Measurements from ENCODE around the gene LYSMD3.

LYSMD3 gene

GRCh38 chr5:90548069-90548593, 18.7 kb upstream of the LYSMD3 start:
- no peak for DNase-seq (ENCODE audit: low read depth in 1 of 2, low spot score in 1 of 2)

GRCh38 chr5:90547072-90547536, 17.7 kb upstream of the LYSMD3 start:
- DNase-seq (ENCODE audit: low read depth in 1 of 2, low spot score in 1 of 2): no peak

GRCh38 chr5:90546216-90546837, 16.9 kb upstream of the LYSMD3 start:
- no peak for DNase-seq (ENCODE audit: low read depth in 1 of 2, low spot score in 1 of 2)

DNA sequence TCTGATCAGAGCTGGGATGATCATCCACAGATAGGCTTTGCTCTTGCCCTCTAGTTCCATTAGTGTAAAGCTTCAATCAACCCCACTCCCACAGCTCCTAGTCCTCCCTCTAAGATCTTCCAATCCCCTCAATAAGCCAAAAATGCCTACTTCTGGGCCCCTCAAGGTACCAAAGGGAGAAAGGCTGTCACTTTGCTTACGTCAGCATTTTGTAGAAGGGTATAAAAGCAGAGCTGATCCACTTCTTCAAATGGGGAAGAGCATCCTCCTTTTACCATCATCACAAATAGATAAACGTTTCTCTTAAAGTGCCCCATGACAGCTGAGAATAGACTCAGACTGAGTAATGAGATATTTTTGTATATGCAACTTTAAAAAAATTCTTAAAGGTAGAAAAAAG, 16.1 kb upstream of the LYSMD3 start:
- DNase-seq (ENCODE audit: low read depth in 1 of 2, low spot score in 1 of 2): no peak

- DNase-seq (ENCODE audit: low read depth in 1 of 2, low spot score in 1 of 2): no peak
These were observed 13.6 kb upstream of the LYSMD3 start for GRCh38 chr5:90542827-90543519.

GRCh38 chr5:90534922-90535321, 5.5 kb upstream of the LYSMD3 start:
- DNase-seq (ENCODE audit: low read depth in 1 of 2, low spot score in 1 of 2): no peak

DNA sequence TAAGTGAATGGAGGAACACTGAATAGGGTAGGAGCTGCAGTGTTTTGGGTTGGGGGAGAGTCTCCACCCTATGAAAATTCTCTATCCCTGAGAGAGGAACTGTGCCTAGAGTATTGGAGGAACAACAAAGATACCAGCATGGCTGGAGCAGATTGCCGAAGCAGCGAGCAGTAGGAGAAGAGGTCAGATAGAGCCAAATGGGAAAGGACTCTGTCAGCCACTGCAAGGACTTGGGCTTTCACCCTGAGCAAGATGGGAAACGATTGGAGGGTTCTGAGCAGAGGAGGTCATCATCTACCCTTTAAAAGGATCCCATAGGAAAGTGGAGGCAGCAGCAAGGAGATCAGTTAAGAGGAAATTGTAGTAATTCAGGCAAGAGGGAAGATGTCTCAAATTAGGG, 4.4 kb upstream of the LYSMD3 start:
- DNase-seq (ENCODE audit: low read depth in 1 of 2, low spot score in 1 of 2): no peak

- DNase-seq (ENCODE audit: low read depth in 1 of 2, low spot score in 1 of 2): no peak
These were observed 1.5 kb upstream of the LYSMD3 start for GRCh38 chr5:90530736-90531487.

- DNase-seq (ENCODE audit: low read depth in 1 of 2, low spot score in 1 of 2): peak; percentile 17 to 38
These were observed 724 bp upstream of the LYSMD3 start for GRCh38 chr5:90529939-90530677.

GRCh38 chr5:90528601-90529193, 687 bp downstream of the LYSMD3 start:
- no peak for DNase-seq (ENCODE audit: low read depth in 1 of 2, low spot score in 1 of 2)

- DNase-seq (ENCODE audit: low read depth in 1 of 2, low spot score in 1 of 2): no peak
These were observed 10.3 kb downstream of the LYSMD3 start for GRCh38 chr5:90519081-90519480.

- no peak for DNase-seq (ENCODE audit: low read depth in 1 of 2, low spot score in 1 of 2)
These were observed 10.7 kb downstream of the LYSMD3 start for GRCh38 chr5:90518661-90519060.

DNA sequence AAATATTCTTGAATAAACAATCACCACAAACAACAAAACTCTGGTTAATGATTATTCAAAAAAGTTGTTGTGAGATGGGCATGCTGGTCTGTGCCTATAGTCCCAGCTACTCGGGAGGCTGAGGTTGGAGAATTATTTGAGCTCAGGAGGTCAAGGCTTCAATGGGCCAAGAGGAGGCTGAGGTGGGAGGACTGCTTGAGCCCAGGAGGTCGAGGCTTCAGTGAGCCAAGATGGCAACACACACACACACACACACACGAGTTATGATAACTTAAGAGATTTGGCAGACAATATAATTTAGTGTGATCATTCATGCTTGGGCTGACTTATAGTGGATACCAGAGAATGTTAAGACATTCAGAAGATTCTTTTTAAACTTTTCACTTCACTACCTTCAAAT, 14.9 kb downstream of the LYSMD3 start:
- no peak for DNase-seq (ENCODE audit: low read depth in 1 of 2, low spot score in 1 of 2)

- no peak for DNase-seq (ENCODE audit: low read depth in 1 of 2, low spot score in 1 of 2)
These were observed 18.9 kb downstream of the LYSMD3 start for GRCh38 chr5:90510438-90510837.

GRCh38 chr5:90506221-90506620, 23.2 kb downstream of the LYSMD3 start:
- DNase-seq (ENCODE audit: low read depth in 1 of 2, low spot score in 1 of 2): no peak

GRCh38 chr5:90504743-90505142, 24.6 kb downstream of the LYSMD3 start:
- no peak for DNase-seq (ENCODE audit: low read depth in 1 of 2, low spot score in 1 of 2)

GRCh38 chr5:90503596-90503995, 25.8 kb downstream of the LYSMD3 start:
- no peak for DNase-seq (ENCODE audit: low read depth in 1 of 2, low spot score in 1 of 2)

- DNase-seq (ENCODE audit: low read depth in 1 of 2, low spot score in 1 of 2): no peak
These were observed 34.2 kb downstream of the LYSMD3 start for GRCh38 chr5:90495146-90495545.

GRCh38 chr5:90494043-90494442, 35.3 kb downstream of the LYSMD3 start:
- DNase-seq (ENCODE audit: low read depth in 1 of 2, low spot score in 1 of 2): no peak

DNA sequence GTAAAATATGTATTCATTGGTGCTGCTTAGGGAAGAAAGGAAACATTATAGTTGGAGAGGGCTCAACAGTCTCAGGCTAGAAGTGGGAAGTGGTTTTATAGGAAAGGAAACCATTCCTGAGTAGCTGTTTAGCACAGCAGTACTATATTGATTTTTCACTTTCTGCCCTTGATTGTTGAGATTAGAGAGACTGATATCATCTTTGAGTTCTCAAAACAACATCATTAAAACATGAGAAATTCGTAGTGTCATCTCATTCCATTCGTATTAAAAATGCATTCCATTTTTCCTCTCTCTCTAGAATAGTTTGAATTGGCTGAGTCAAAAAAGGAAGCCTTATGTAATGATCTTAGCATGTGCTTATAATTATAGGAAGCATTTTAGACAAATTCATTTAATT, 40.6 kb downstream of the LYSMD3 start:
- DNase-seq (ENCODE audit: low read depth in 1 of 2, low spot score in 1 of 2): no peak

DNA sequence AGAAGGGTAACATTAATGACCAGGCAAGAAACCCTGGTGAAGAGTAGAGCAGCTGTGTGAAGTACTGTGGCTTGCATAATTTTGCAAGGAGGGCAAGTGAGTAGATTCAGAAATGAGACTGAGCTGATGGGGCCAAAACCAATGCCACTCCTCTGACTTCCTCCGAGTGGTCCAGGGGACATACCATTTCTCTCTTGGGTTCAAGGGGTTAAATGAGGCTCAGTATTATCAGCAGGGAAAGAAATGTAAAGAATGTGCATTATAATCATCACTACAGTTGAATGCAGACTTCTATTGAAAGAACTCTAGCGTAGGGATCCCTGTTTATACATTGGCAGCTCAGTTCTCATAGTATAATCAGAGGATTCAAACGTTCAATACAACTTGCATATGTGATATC, 44.8 kb downstream of the LYSMD3 start:
- DNase-seq (ENCODE audit: low read depth in 1 of 2, low spot score in 1 of 2): no peak
